Neural progenitor cell (in vitro differentiated cells): ENCODE results near the gene TBXAS1. TPM values are rescaled to one million over a fixed set of nuclear protein-coding genes. Genes with fewer than 3 reads are reported as not detected.
"Not testable (repeated sequence)": the region's sequence is repeated elsewhere in the genome, so short reads cannot be mapped to it uniquely, and the experiment has no call there.

Experiments
- DNase-seq: peaks from one replicate; pipeline ENCODE4 v3.0.0-alpha.2; 2016; ENCODE audit warnings: low spot score
- H2AFZ ChIP-seq: fragments of 200-600 bp; sonication (generic); replicated peaks from 2 replicates; pipeline ENCODE4 v1.6.1; 2016; ENCODE audit warnings: antibody characterized with exemption
- H3F3A ChIP-seq: fragments of 200-600 bp; sonication (generic); 2 replicates; pipeline ENCODE4 v1.6.1; 2016; ENCODE audit warnings: antibody characterized with exemption, low read depth
- H3K27ac ChIP-seq: fragments of 200-600 bp; sonication (generic); 2 replicates; pipeline ENCODE4 v1.5.1; 2016; ENCODE audit warnings: mild to moderate bottlenecking
- H3K27me3 ChIP-seq: fragments of 200-600 bp; sonication (generic); 2 replicates; pipeline ENCODE4 v1.6.1; 2016; ENCODE audit warnings: mild to moderate bottlenecking, moderate library complexity
- H3K36me3 ChIP-seq: fragments of 200-600 bp; sonication (generic); 2 replicates; pipeline ENCODE4 v1.5.1; 2016
- H3K4me1 ChIP-seq: fragments of 200-600 bp; sonication (generic); 2 replicates; pipeline ENCODE4 v1.6.1; 2016; ENCODE audit warnings: mixed run types
- H3K4me2 ChIP-seq: fragments of 200-600 bp; sonication (generic); 2 replicates; pipeline ENCODE4 v1.6.1; 2016
- H3K4me3 ChIP-seq: fragments of 200-600 bp; sonication (generic); 2 replicates; pipeline ENCODE4 v1.5.1; 2016
- H3K79me2 ChIP-seq: fragments of 200-600 bp; sonication (generic); 2 replicates; pipeline ENCODE4 v1.6.1; 2016; ENCODE audit warnings: low read depth
- H3K9ac ChIP-seq: fragments of 200-600 bp; sonication (generic); 2 replicates; pipeline ENCODE4 v1.6.1; 2016
- H3K9me3 ChIP-seq: fragments of 200-600 bp; sonication (generic); 2 replicates; pipeline ENCODE4 v1.5.1; 2016; ENCODE audit warnings: low read depth
- H4K20me1 ChIP-seq: fragments of 200-600 bp; sonication (generic); 2 replicates; pipeline ENCODE4 v1.6.1; 2016; ENCODE audit warnings: low read depth
- H3K27ac Mint-ChIP-seq: 3 replicates; pipeline ENCODE4 v1.8.0; 2021; ENCODE audit warnings: mixed read lengths
- H3K27me3 Mint-ChIP-seq: 2 replicates; pipeline ENCODE4 v1.8.0; 2022; ENCODE audit warnings: low read depth, mild to moderate bottlenecking, inconsistent platforms, moderate library complexity, mixed read lengths; ENCODE audit not compliant: insufficient read depth
- H3K36me3 Mint-ChIP-seq: 3 replicates; pipeline ENCODE4 v1.8.0; 2021; ENCODE audit warnings: mixed read lengths
- H3K4me1 Mint-ChIP-seq: 3 replicates; pipeline ENCODE4 v1.8.0; 2021; ENCODE audit warnings: mixed read lengths
- H3K4me3 Mint-ChIP-seq: 3 replicates; pipeline ENCODE4 v1.8.0; 2021; ENCODE audit warnings: mild to moderate bottlenecking, moderate library complexity, mixed read lengths
- H3K9me3 Mint-ChIP-seq: 3 replicates; pipeline ENCODE4 v1.8.0; 2020; ENCODE audit warnings: mixed read lengths
- EZH2 ChIP-seq: fragments of 200-600 bp; sonication (generic); IDR thresholded peaks from 2 replicates; pipeline ENCODE4 v1.6.1; 2017; ENCODE audit warnings: antibody characterized with exemption, mild to moderate bottlenecking, moderate library complexity
- EZH2phosphoT487 ChIP-seq: fragments of 200-600 bp; sonication (generic); IDR thresholded peaks from 2 replicates; pipeline ENCODE4 v1.6.1; 2017; ENCODE audit warnings: antibody characterized with exemption
- total RNA-seq: library from RNA; depleted of rRNA; stranded (reverse); fragments of >200 nt; gene quantifications from 2 replicates; pipeline ENCODE4 v1.2.3, GENCODE V29; 2015; ENCODE audit warnings: low replicate concordance
- TF ChIP-seq, protein P1 (sequence below): fragments of 200-600 bp; sonication (generic); IDR thresholded peaks from 2 replicates; pipeline ENCODE4 v1.5.1; 2017; ENCODE audit warnings: antibody characterized with exemption, mild to moderate bottlenecking

Gene TBXAS1
- total RNA-seq, 1 donor from 2014 or later, result not detected

DNA sequence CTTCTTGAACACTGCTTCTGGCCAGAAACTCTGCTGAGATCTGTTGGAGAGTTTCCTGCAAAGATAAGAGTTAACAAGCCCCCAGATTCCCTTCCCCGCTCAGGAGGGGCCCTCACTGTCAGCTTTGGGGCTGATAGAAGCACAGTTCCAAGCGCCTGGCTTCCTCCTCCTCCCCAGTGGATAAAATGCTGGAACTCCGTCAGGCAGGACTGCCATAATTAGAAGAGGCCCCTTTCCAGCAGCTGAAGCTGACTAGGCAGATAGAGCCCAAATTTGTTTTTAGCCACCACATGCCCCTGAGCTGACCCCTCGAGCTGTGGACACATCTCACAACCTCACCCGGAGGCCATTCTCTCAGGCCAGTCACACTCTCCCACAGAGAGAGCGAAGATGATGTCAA lies 89.4 kb downstream of the TBXAS1 start:
- H3K27me3 Mint-ChIP-seq, result peaks cover 5% of the 10 kb centered on the region
- no peaks in the 10 kb centered on the region for H4K20me1 ChIP-seq
- no peaks in the 10 kb centered on the region for H3K4me1 Mint-ChIP-seq
- no peaks in the 10 kb centered on the region for H3K27me3 ChIP-seq
- H3K36me3 ChIP-seq, result no peaks in the 10 kb centered on the region
- H3K9me3 ChIP-seq, result no peaks in the 10 kb centered on the region
- no peak overlapping the region for H3K4me3 ChIP-seq
- H3K36me3 Mint-ChIP-seq, result no peaks in the 10 kb centered on the region
- no peaks in the 10 kb centered on the region for H3K79me2 ChIP-seq
- H3K27ac ChIP-seq, result no peak overlapping the region
- H3K27ac Mint-ChIP-seq, result no peak overlapping the region
- DNase-seq, result no peak
- H3K9me3 Mint-ChIP-seq, result no peaks in the 10 kb centered on the region
- no peak overlapping the region for H3K9ac ChIP-seq
- no peak overlapping the region for H3K4me2 ChIP-seq
- no peak overlapping the region for H2AFZ ChIP-seq
- H3K4me1 ChIP-seq, result no peaks in the 10 kb centered on the region
- H3K4me3 Mint-ChIP-seq, result no peak overlapping the region
- no peaks in the 10 kb centered on the region for H3F3A ChIP-seq
- TF ChIP-seq, protein P1, sequence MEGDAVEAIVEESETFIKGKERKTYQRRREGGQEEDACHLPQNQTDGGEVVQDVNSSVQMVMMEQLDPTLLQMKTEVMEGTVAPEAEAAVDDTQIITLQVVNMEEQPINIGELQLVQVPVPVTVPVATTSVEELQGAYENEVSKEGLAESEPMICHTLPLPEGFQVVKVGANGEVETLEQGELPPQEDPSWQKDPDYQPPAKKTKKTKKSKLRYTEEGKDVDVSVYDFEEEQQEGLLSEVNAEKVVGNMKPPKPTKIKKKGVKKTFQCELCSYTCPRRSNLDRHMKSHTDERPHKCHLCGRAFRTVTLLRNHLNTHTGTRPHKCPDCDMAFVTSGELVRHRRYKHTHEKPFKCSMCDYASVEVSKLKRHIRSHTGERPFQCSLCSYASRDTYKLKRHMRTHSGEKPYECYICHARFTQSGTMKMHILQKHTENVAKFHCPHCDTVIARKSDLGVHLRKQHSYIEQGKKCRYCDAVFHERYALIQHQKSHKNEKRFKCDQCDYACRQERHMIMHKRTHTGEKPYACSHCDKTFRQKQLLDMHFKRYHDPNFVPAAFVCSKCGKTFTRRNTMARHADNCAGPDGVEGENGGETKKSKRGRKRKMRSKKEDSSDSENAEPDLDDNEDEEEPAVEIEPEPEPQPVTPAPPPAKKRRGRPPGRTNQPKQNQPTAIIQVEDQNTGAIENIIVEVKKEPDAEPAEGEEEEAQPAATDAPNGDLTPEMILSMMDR, result no peak
- no peak for TF ChIP-seq EZH2phosphoT487
- TF ChIP-seq EZH2, result no peak

DNA sequence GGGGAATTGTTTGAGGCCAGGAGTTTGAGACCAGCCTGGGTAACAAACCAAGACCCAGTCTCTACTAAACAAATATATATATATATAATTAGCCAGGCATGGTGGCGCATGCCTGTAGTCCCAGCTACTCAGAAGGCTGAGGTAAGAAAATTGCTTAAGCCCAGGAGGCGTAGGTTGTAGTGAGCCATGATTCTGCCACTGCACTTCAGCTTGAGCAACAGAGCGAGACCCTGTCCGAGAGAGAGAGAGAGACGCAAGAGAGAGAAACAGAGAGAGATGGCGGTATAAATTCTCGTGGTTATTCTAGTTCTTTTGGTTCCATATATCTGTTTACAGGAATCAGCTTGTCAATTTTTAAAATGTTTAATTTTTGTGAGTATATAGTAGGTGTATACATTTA lies 94.0 kb downstream of the TBXAS1 start:
- H3K4me3 ChIP-seq, result no peak overlapping the region
- Mint-ChIP-seq H3K27me3 (peaks cover 1% of the 10 kb centered on the region), H3K27ac (no peak overlapping the region), H3K4me1 (no peaks in the 10 kb centered on the region), H3K4me3 (no peak overlapping the region), H3K36me3 (no peaks in the 10 kb centered on the region), H3K9me3 (peaks cover 3% of the 10 kb centered on the region)
- no peaks in the 10 kb centered on the region for H3K9me3 ChIP-seq
- no peaks in the 10 kb centered on the region for H3K27me3 ChIP-seq
- no peaks in the 10 kb centered on the region for H3K4me1 ChIP-seq
- DNase-seq, result no peak
- no peaks in the 10 kb centered on the region for H3K36me3 ChIP-seq
- no peak overlapping the region for H3K4me2 ChIP-seq
- no peaks in the 10 kb centered on the region for H4K20me1 ChIP-seq
- TF ChIP-seq, protein P1, result no peak
- TF ChIP-seq EZH2 (no peak), EZH2phosphoT487 (no peak)
- H3K27ac ChIP-seq, result no peak overlapping the region
- H2AFZ ChIP-seq, result no peak overlapping the region
- no peak overlapping the region for H3K9ac ChIP-seq
- H3F3A ChIP-seq, result no peaks in the 10 kb centered on the region
- H3K79me2 ChIP-seq, result no peaks in the 10 kb centered on the region

DNA sequence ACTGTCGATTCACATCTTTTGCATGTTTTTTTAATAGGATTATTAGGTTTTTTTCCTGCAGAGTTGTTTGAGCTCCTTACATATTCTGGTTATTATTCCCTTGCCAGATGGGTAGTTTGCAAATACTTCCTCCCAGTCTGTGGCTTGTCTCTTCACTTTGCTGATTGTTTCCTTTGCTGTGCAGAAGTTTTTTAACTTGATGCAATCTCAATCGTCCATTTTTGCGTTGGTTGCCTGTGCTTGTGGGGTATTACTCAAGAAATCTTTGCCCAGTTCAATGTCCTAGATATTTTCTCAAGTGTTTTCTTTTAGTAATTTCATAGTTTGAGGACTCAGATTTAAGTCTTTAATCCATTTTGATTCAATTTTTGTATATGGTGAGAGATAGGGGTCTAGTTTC lies 95.4 kb downstream of the TBXAS1 start:
- Histone ChIP-seq H3K9ac (no peak overlapping the region), H4K20me1 (no peaks in the 10 kb centered on the region), H3K27me3 (no peaks in the 10 kb centered on the region), H3F3A (no peaks in the 10 kb centered on the region), H3K9me3 (no peaks in the 10 kb centered on the region), H3K4me1 (no peaks in the 10 kb centered on the region), H3K4me2 (no peak overlapping the region), H3K36me3 (no peaks in the 10 kb centered on the region), H3K79me2 (no peaks in the 10 kb centered on the region), H3K4me3 (no peak overlapping the region), H2AFZ (no peak overlapping the region), H3K27ac (no peak overlapping the region)
- TF ChIP-seq, protein P1, result no peak
- TF ChIP-seq EZH2 (no peak), EZH2phosphoT487 (no peak)
- H3K36me3 Mint-ChIP-seq, result no peaks in the 10 kb centered on the region
- H3K27ac Mint-ChIP-seq, result no peak overlapping the region
- no peak overlapping the region for H3K4me3 Mint-ChIP-seq
- H3K9me3 Mint-ChIP-seq, result peaks cover 5% of the 10 kb centered on the region
- peaks cover 3% of the 10 kb centered on the region for H3K27me3 Mint-ChIP-seq
- H3K4me1 Mint-ChIP-seq, result no peaks in the 10 kb centered on the region
- DNase-seq, result no peak

DNA sequence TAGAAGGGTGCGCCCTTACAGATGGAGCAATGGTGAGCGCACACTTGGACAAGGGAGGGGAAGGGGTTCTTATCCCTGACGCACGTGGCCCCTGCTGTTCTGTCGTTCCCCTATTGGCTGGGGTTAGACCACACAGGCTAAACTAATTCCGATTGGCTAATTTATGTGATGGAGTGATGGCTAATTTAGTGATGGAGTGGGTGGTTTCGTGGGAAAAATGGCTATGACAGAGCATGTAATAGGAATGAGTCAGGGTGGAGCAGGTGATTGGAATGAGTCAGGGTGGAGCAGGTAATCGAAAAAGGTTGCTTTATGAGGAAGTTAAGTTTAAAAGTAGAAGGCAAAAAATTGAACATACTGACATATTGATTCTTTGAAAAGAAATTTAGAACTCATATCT lies 100.2 kb downstream of the TBXAS1 start:
- H3K27me3 ChIP-seq, H3K4me2 ChIP-seq, H3K9ac ChIP-seq, H3F3A ChIP-seq, DNase-seq, H3K36me3 Mint-ChIP-seq, H4K20me1 ChIP-seq, H3K27me3 Mint-ChIP-seq, H3K9me3 Mint-ChIP-seq, H3K4me1 Mint-ChIP-seq, H3K27ac ChIP-seq, H3K4me3 ChIP-seq, H2AFZ ChIP-seq, H3K36me3 ChIP-seq, H3K79me2 ChIP-seq, H3K27ac Mint-ChIP-seq, H3K9me3 ChIP-seq, H3K4me3 Mint-ChIP-seq, H3K4me1 ChIP-seq: not testable (repeated sequence)
